Stimulated activated CD4-positive, alpha-beta T cell treated with anti-CD3 and anti-CD28 coated beads, TNF-alpha, amount 100 ng/mL, for 48 hours (primary cell): Measurements from ENCODE around the gene FBXL20.
A peak's percentile ranks its signal among the peaks of the same experiment; 100 is the strongest.
"Not testable (repeated sequence)": the region's sequence is repeated elsewhere in the genome, so short reads cannot be mapped to it uniquely, and the experiment has no call there.

Experiments
- DNase-seq, 3 donors: peaks; one replicate each; pipeline ENCODE4 v3.0.0-alpha.2; 2020; ENCODE audit warnings: low read depth in 3 of 3

Gene FBXL20

GRCh38 chr17:39328815-39329214 is 72.6 kb downstream of the FBXL20 start:
- no peak for DNase-seq

DNA sequence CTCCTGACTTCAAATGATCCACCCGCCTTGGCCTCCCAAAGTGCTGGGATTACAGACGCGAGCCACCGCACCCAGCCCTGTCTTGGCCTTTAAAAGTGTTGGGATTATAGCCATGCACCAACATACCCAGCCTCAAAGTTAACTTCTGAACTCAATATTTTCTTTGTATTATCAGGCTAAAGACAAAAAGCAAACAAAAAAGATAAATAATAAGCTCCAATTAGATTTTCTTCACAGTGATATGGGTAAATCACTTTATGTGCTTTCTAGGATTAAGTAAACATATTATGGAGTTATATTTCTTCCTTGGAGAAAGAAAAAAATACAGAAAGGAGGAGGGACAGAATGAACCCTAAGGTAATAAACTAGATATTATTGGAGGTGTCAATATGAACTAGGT is 74.3 kb downstream of the FBXL20 start:
- DNase-seq: no peak

GRCh38 chr17:39325528-39326240 is 75.7 kb downstream of the FBXL20 start:
- DNase-seq: no peak

GRCh38 chr17:39318636-39319035 is 82.8 kb downstream of the FBXL20 start:
- DNase-seq: no peak

DNA sequence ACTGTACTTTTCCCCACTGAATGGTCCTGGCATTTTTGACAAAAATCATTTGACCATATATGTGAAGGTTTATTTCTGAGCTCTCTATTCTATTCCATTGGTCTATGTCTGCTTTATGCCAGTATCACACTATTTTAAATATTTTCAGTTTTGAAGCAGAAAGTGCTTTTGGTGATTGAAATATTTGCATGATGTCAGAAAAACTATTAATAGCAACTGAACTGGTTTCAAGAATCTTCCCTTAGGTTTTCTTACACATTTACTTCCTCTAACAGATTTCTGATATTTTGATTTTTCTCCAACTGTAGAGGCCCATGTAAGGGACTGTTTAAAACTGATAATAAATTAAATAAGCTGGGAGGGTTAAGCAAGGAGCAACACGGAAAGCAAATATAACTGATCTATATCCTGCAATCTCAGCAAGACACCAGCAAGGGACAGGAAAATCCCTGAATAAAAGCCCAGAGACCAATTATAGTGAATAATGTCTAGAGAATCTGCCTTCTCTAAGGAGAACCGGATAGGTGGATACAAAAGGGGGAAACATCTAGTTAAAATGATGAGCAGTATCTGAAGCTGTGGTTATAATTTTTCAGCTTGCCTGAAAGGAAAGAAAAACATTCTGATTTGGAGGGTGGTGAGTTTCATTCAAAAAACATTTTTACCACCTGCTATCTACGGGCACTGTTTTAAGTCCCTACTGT is 94.8 kb downstream of the FBXL20 start:
- DNase-seq: no peak

GRCh38 chr17:39305978-39306377 is 95.4 kb downstream of the FBXL20 start:
- DNase-seq: no peak

- no peak for DNase-seq
These were observed 97.2 kb downstream of the FBXL20 start for GRCh38 chr17:39304188-39304587.

DNA sequence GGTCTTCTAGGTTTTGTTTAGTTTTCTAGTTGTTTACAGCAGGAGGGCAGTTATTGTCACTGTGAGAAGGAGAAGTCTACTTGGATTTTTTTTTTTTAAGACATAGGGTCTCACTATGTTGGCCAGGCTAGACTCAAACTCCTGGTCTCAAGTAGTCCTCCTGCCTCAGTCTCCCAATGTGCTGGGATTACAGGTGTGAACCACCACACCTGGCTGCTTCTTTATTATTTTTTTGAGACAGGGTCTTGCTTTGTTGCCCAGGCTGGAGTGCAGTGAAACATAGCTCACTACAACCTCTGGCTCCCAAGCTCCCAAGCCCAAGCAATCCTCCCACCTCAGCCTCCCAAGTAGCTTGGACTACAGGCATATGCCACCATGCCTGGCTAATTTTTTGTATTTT is 107.4 kb downstream of the FBXL20 start:
- DNase-seq: no peak

GRCh38 chr17:39292546-39292945 is 108.9 kb downstream of the FBXL20 start:
- DNase-seq: not testable (repeated sequence)

GRCh38 chr17:39286513-39286912 is 114.9 kb downstream of the FBXL20 start:
- DNase-seq: not testable (repeated sequence)

GRCh38 chr17:39284685-39285084 is 116.7 kb downstream of the FBXL20 start:
- DNase-seq: no peak

DNA sequence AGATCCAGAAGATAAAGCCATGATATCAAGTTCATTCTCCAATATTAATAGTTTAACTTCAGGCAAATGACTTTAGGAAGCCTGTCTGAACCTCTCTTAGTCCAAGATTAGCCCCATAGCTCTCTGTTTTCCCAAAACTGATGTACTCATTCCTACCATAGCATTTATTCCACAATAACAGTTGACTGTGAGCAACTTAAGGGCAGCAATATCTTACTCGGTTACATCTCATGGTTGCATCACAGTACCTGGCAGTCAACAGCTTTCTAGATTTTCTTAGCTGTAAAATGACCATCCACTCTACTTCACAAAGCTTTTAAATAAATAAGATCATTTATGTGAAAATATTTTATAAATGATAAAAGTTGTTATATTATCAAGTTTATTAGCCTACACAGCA is 117.5 kb downstream of the FBXL20 start:
- no peak for DNase-seq

DNA sequence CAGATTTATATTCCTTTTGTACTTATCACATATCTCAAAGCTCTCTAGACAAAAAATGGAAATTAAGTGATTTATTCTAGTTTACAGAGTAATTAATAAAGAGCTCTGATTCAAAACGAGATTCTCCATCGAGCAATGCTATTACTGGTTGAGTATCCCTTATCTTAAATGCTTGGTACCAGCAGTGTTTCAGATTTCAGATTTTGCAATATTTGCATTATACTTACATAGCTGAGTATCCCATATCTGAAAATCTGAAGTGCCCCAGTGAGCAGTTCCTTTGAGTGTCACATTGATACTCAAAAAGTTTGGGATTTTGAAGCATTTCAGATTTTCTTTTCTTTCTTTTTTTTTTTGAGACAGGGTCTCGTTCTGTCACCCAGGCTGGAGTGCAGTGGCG is 118.3 kb downstream of the FBXL20 start:
- no peak for DNase-seq

DNA sequence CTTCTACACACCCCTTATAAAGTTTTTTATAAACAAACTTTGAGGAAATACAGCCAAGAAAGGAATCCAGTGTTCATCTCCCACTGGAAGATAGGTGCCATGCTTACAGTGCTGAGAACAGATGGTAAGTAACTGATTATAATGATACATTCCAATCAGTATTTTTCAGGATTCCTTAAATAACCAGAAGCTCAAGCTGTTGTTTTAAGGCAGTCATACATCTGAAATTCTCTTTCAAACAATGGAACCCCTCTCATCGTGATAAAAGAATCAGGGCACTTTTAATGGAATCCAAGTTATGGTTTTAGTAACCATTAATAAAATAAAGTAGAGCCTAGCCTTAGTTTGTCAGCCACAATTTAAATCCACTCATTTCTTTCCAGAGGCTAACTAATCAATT is 119.6 kb downstream of the FBXL20 start:
- DNase-seq: no peak

DNA sequence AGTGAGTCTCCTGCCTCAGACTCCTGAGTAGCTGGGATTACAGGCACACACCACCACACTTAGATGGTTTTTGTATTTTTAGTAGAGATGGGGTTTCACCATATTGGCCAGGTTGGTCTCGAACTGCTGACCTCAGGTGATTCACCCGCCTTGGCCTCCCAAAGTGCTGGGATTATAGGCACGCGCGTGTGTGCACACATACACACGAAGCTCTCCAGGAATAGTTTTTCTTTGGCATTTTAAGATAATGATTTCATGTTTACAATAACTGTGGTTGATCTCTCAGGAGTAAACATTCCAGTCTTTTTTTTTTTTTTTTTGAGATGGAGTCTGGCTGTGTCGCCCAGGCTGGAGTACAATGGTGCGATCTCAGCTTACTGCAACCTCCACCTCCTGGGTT is 123.2 kb downstream of the FBXL20 start:
- not testable (repeated sequence) for DNase-seq

DNA sequence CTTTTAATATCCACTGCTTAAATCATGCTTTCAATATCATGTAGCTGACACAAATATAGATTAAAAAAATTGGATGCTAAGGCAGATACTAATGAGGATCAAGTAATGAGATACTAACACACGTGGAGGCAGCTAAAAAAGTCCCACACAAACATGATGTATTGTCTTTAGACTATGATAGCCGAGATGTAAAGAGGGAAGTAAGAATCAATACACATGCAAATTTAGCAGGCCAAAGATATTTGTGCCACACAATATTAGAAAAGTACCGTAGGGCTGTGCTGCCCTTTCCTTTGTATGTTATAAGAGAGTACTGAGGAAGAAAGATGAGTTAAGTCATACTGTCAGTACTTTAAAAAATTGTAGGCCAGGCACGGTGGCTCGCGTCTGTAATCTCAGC is 124.3 kb downstream of the FBXL20 start:
- no peak for DNase-seq

GRCh38 chr17:39276113-39276512 is 125.3 kb downstream of the FBXL20 start:
- no peak for DNase-seq

DNA sequence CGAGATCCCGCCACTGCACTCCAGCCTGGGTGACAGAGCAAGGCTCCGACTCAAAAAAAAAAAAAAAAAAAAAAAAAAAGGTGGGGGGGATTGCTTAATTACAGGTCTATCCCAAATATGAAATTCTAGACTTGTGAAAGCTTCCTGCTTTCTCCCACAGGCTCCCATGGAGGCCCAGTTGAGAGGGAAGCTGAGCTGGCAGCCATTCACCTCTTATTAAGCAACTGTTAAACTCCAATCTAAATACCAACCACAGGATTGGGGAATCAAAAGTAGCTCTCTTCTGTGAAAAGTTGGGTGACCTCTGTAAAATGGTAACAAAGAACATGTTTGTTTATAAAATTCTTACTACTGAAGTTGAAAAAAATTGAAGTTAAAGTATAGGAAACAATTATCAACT is 129.9 kb downstream of the FBXL20 start:
- DNase-seq: no peak

- DNase-seq: no peak
These were observed 130.5 kb downstream of the FBXL20 start for GRCh38 chr17:39270923-39271322.

DNA sequence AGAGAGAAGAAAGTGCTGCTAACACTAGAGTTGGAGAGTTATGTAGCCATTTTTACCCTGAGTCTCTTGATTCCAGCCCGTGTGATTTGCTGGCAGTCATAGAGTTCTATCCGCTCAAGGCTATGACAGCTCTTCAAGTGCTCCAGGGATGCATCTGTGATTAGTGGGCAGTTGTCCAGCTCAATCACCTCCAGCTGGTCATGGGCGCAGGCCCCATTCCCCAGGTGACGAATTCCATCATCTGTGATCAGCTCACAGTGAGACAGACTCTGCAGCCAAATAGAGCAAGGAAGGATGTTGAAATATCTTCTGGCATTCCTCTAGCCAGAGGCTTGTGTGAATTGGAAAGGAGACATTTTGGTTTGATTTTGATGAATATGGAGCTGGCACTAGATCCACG is 137.3 kb downstream of the FBXL20 start:
- DNase-seq: no peak

DNA sequence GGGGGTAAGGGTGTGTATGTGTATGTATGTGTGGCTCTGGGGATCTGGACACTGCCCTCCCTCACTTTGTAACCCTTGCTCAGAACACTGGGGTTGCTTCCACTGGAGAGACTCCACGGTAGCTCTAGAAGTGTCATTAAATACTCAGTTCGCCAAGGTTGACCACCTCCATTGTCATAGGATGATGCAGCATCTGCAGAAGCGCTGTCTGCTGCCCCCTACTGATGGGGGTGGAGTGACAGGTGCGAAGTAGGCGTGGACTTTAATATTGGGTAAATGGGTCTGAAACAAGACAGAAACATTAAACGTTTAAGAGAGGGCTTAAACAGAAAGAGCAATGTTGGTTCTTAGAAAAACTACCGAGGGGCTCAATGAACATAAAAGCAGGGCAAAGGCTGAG is 140.1 kb downstream of the FBXL20 start:
- DNase-seq: peak in 1 of 3 donors; percentile 19

GRCh38 chr17:39252788-39253460 is 148.5 kb downstream of the FBXL20 start:
- no peak for DNase-seq

DNA sequence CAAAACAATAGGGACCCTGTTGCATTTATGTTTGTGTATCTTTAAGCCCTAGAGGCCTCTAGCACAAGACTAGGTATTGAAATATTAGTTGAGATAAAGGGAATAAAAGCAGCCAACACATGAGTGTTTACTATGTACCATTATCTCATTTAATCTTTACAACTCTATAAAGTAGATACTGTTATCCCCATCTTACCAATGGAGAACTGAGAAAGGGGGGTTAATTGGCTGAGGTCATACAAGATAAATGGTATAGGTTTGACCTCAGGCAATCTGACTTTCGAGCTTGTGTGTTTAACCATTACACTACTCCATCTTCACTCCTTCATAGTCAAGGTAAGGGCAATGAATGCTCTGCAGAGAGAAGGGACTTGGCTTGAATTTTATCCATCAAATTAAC is 149.4 kb downstream of the FBXL20 start:
- no peak for DNase-seq
